ENCODE measurements around the gene C4orf50.

DNA sequence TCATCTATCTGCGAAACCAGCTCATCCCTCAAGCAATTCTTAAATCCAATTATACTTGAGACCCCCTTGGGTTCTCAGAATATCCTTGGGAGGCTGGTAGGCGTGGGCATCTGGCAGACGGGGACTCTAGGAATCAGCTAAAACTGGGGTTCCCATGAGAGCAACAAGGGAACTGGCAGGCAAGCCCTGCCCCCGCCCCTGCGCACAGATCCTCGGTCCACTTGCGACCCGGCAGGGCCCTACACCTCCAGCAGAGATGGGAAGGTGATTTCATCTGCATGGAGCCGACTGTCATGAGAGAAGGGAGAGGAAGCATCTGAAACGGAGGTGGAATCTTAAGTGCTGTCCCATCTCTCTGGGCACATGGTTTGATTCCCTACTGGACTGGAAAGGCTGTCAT, 9.9 kb upstream of the C4orf50 start:
- TF ChIP-seq CTCF (IDR thresholded peaks at IDR 0.05; ENCODE audit: insufficient read depth, low read depth, low read length) (no peak), EZH2 (IDR thresholded peaks at IDR 0.05; ENCODE audit: insufficient read depth, low read length) (no peak)

Measured in astrocyte (in vitro differentiated cells and primary cell).